Measurements from ENCODE around the gene CYRIA.
A peak's percentile ranks its signal among the peaks of the same experiment; 100 is the strongest.

Gene CYRIA

GRCh38 chr2:16652296-16653082 lies 13.1 kb downstream of the CYRIA start:
- DNase-seq (ENCODE audit: low read depth, low spot score), result no peak
- H3K27ac ChIP-seq, result peak overlapping the region; percentile 13

- peak overlapping the region; percentile 56 for H3K27ac ChIP-seq
- DNase-seq (ENCODE audit: low read depth, low spot score), result no peak
These were observed 15.1 kb downstream of the CYRIA start for GRCh38 chr2:16650287-16651249.

- DNase-seq (ENCODE audit: low read depth, low spot score), result no peak
- H3K27ac ChIP-seq, result peak overlapping the region; percentile 56
These were observed 16.0 kb downstream of the CYRIA start for GRCh38 chr2:16649353-16650286.

GRCh38 chr2:16647992-16648617 lies 17.5 kb downstream of the CYRIA start:
- H3K27ac ChIP-seq, result no peak overlapping the region
- DNase-seq (ENCODE audit: low read depth, low spot score), result no peak

- DNase-seq (ENCODE audit: low read depth, low spot score), result no peak
- no peak overlapping the region for H3K27ac ChIP-seq
These were observed 19.7 kb downstream of the CYRIA start for GRCh38 chr2:16645775-16646559.

- no peak for DNase-seq (ENCODE audit: low read depth, low spot score)
- no peak overlapping the region for H3K27ac ChIP-seq
These were observed 20.5 kb downstream of the CYRIA start for GRCh38 chr2:16645088-16645487.

GRCh38 chr2:16644221-16644925 lies 21.3 kb downstream of the CYRIA start:
- no peak overlapping the region for H3K27ac ChIP-seq
- no peak for DNase-seq (ENCODE audit: low read depth, low spot score)

GRCh38 chr2:16643099-16643498 lies 22.5 kb downstream of the CYRIA start:
- H3K27ac ChIP-seq, result no peak overlapping the region
- DNase-seq (ENCODE audit: low read depth, low spot score), result no peak

- no peak overlapping the region for H3K27ac ChIP-seq
- no peak for DNase-seq (ENCODE audit: low read depth, low spot score)
These were observed 23.5 kb downstream of the CYRIA start for GRCh38 chr2:16642088-16642487.

GRCh38 chr2:16641509-16641908 lies 24.1 kb downstream of the CYRIA start:
- no peak for DNase-seq (ENCODE audit: low read depth, low spot score)
- no peak overlapping the region for H3K27ac ChIP-seq

- no peak for DNase-seq (ENCODE audit: low read depth, low spot score)
These were observed 24.8 kb downstream of the CYRIA start for GRCh38 chr2:16640867-16641266.

GRCh38 chr2:16640001-16640700 lies 25.5 kb downstream of the CYRIA start:
- DNase-seq (ENCODE audit: low read depth, low spot score), result no peak
- H3K27ac ChIP-seq, result no peak overlapping the region

More at GRCh38 chr2:16640867-16641266, 24.8 kb downstream of the CYRIA start:
- no peak overlapping the region for H3K27ac ChIP-seq

GRCh38 chr2:16639431-16639830 lies 26.2 kb downstream of the CYRIA start:
- H3K27ac ChIP-seq, result no peak overlapping the region
- DNase-seq (ENCODE audit: low read depth, low spot score), result no peak

GRCh38 chr2:16638946-16639345 lies 26.7 kb downstream of the CYRIA start:
- no peak overlapping the region for H3K27ac ChIP-seq

GRCh38 chr2:16637304-16637703 lies 28.3 kb downstream of the CYRIA start:
- no peak overlapping the region for H3K27ac ChIP-seq
- DNase-seq (ENCODE audit: low read depth, low spot score), result no peak

More at GRCh38 chr2:16638946-16639345, 26.7 kb downstream of the CYRIA start:
- DNase-seq (ENCODE audit: low read depth, low spot score), result no peak

- H3K27ac ChIP-seq, result no peak overlapping the region
- no peak for DNase-seq (ENCODE audit: low read depth, low spot score)
These were observed 29.6 kb downstream of the CYRIA start for GRCh38 chr2:16635791-16636699.

Measured in epithelial cell of prostate (primary cell).